GM12875 (cell line): ENCODE measurements around the gene DCUN1D1.
"Not testable (repeated sequence)": the region's sequence is repeated elsewhere in the genome, so short reads cannot be mapped to it uniquely, and the experiment has no call there.

ENCODE experiments used
- H3K4me3 ChIP-seq: one replicate; pipeline ENCODE4 v1.5.1; 2011; ENCODE audit warnings: low read depth, low read length, control low read depth
- CTCF ChIP-seq: IDR thresholded peaks from 2 replicates; pipeline ENCODE4 v1.5.1; 2011; ENCODE audit warnings: low read depth, mild to moderate bottlenecking, control low read depth, inconsistent platforms, low read length, moderate library complexity, borderline replicate concordance; ENCODE audit not compliant: insufficient read depth

Gene DCUN1D1

GRCh38 chr3:183013856-183014255 lies 33.5 kb upstream of the DCUN1D1 start:
- H3K4me3 ChIP-seq, result no peak overlapping the region
- TF ChIP-seq CTCF, result no peak

DNA sequence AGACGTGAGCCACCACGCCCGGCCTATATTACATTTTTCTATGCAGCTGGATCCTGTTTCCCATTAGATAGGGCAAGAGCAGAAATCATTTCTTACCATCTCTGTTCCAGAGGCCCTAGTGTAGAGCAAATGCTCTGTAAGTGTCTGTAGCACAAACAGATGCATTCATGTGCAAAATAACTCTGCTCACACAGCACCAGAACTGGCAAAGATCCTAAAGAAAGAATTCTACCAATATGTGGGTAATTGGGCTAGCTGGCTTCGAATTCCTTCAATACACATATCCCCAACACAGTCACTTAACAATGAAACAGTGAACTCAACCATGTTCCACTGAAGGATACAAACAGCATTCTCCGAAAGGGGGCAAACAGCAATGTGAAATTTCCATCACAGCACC lies 32.7 kb upstream of the DCUN1D1 start:
- no peak overlapping the region for H3K4me3 ChIP-seq
- no peak for TF ChIP-seq CTCF

GRCh38 chr3:183008800-183009199 lies 28.5 kb upstream of the DCUN1D1 start:
- H3K4me3 ChIP-seq, result no peak overlapping the region
- no peak for TF ChIP-seq CTCF

- TF ChIP-seq CTCF, result no peak
- H3K4me3 ChIP-seq, result no peak overlapping the region
Measured at GRCh38 chr3:183008303-183008702, 28.0 kb upstream of the DCUN1D1 start.

DNA sequence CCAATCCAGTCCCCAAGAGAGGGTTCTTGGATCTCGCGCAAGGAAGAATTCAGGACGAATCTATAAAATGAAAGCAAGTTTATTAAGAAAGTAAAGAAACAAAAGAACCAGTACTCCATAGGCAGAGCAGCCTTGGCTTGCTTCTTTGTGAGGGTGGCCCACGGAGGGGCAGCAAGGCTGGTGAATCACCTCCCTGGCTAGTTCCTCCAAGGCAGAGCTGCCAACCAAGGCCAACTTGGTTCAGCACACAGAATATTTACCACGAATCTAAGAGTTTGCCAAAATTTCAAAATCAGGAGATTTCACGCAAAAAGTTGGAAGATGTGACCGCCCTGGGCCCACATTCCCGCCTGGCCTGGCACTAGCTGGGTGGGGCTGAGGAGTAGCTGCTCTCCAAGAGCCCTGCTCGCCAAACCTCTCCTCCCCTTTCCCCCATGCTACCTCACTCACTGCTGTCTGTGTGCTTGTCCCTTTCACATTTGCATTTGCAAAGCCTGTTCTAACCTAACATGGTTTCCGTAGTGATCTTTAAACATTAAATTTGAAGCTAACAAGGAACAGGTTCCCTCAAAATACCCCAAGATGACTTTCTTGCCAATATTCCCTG lies 26.2 kb upstream of the DCUN1D1 start:
- H3K4me3 ChIP-seq, result no peak overlapping the region
- TF ChIP-seq CTCF, result no peak

DNA sequence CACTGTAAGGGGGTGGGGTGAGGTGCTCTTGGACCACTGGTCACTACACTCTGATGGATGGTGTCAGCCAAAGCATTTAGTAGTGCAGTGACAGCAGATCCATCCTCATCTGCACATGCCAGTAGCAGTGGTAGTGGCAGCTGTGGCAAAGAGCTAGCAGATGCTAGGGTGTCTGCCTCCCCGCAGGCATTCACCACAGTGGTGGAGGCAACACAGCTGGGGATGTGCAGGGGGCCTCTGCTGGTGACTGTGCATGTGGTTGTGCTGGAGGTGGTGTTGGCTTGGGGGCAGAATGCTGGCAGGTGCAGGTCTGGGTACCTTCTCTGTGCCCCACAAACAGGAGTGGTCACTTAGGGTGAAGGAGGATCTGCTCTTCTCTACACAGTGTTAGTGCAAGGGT lies 19.4 kb upstream of the DCUN1D1 start:
- TF ChIP-seq CTCF, result no peak
- no peak overlapping the region for H3K4me3 ChIP-seq

- not testable (repeated sequence) for H3K4me3 ChIP-seq
Measured at GRCh38 chr3:182993486-182994201, 13.3 kb upstream of the DCUN1D1 start.
